Endothelial cell of umbilical vein (primary cell): ENCODE results near the gene CACNG4. TPM values are rescaled to one million over a fixed set of nuclear protein-coding genes. Genes with fewer than 3 reads are reported as not detected.

Source experiments
- BruUV-seq: library from RNA; stranded (reverse); fragments of 400-500 nt; replicated peaks from 2 replicates; lab custom pipeline; 2021; lab: Mats Ljungman, UMichigan
- CTCF ChIA-PET: fragments of 300-600, 350-600 bp; sonication (Branson Sonifier 250); formaldehyde crosslinking; loops from one replicate; lab custom pipeline; 2021; ENCODE audit warnings: antibody characterized with exemption, inconsistent platforms; lab: Charles Lee
- POLR2A ChIA-PET: fragments of 300-600, 350-600 bp; sonication (Branson Sonifier 250); formaldehyde crosslinking; loops from one replicate; lab custom pipeline; 2021; ENCODE audit warnings: antibody characterized with exemption, inconsistent platforms; lab: Charles Lee
- DNase-seq: peaks from one replicate; pipeline ENCODE4 v3.0.0-alpha.2; 2011; ENCODE audit warnings: low read depth, low spot score
- FAIRE-seq: peaks from 2 replicates; lab custom pipeline; 2011; peaks lifted over from hg19 to GRCh38; lab: Jason Lieb, UNC
- H2AFZ ChIP-seq: 2 replicates; pipeline ENCODE4 v1.6.0; 2012; ENCODE audit warnings: low read depth, low read length, control low read depth, inconsistent platforms
- H3K27ac ChIP-seq: 2 replicates; pipeline ENCODE4 v1.5.1; 2011; ENCODE audit warnings: low read depth, mild to moderate bottlenecking, control low read depth, low read length, moderate library complexity; ENCODE audit not compliant: insufficient read depth
- H3K27me3 ChIP-seq, 2 experiments: 2 replicates each; pipeline versions ENCODE4 v1.6.0 to v1.6.1; 2011; ENCODE audit warnings: low read length in 2 of 2, mixed read lengths in 1 of 2; ENCODE audit not compliant: control insufficient read depth in 2 of 2, insufficient read depth in 2 of 2
- H3K36me3 ChIP-seq, 2 experiments: 2 replicates in 1 of 2; 3 replicates in 1 of 2; pipeline ENCODE4 v1.5.1; 2011; ENCODE audit warnings: low read length in 2 of 2, mild to moderate bottlenecking in 1 of 2, moderate library complexity in 1 of 2; ENCODE audit not compliant: control insufficient read depth in 2 of 2, insufficient read depth in 2 of 2; ENCODE audit errors: extremely low read depth in 1 of 2
- H3K4me1 ChIP-seq: 3 replicates; pipeline ENCODE4 v1.5.1; 2011; ENCODE audit warnings: mild to moderate bottlenecking, low read length; ENCODE audit not compliant: control insufficient read depth, insufficient read depth; ENCODE audit errors: extremely low read depth
- H3K4me2 ChIP-seq: 2 replicates; pipeline ENCODE4 v1.6.1; 2011; ENCODE audit warnings: low read length, control low read depth, mixed read lengths; ENCODE audit not compliant: insufficient read depth
- H3K4me3 ChIP-seq, 3 experiments: fragments of 200-600 bp in 1 of 3; sonication (generic), shearing (Covaris generic) in 1 of 3; replicated peaks in 1 of 3; 2 replicates each; pipeline ENCODE4 v1.5.1; 2011 to 2016; ENCODE audit warnings: control low read depth in 3 of 3, low read length in 3 of 3, mild to moderate bottlenecking in 2 of 3, inconsistent platforms in 1 of 3, low read depth in 1 of 3, moderate library complexity in 1 of 3; ENCODE audit not compliant: insufficient read depth in 1 of 3
- H3K79me2 ChIP-seq: 2 replicates; pipeline ENCODE4 v1.6.0; 2012; ENCODE audit warnings: low read length, inconsistent platforms; ENCODE audit not compliant: control insufficient read depth, insufficient read depth
- H3K9ac ChIP-seq: replicated peaks from 2 replicates; pipeline ENCODE3; 2011; ENCODE audit warnings: low read length, control low read depth; ENCODE audit not compliant: insufficient read depth; ENCODE audit errors: extremely low read depth
- H3K9me1 ChIP-seq: replicated peaks from 3 replicates; pipeline ENCODE4 v1.6.0; 2011; ENCODE audit warnings: mild to moderate bottlenecking, low read length; ENCODE audit not compliant: control insufficient read depth, insufficient read depth; ENCODE audit errors: extremely low read depth
- H3K9me3 ChIP-seq: replicated peaks from 2 replicates; pipeline ENCODE4 v1.5.1; 2012; ENCODE audit warnings: low read length, inconsistent platforms; ENCODE audit not compliant: control insufficient read depth, insufficient read depth
- H4K20me1 ChIP-seq: replicated peaks from 2 replicates; pipeline ENCODE3; 2011; ENCODE audit warnings: mild to moderate bottlenecking, low read length; ENCODE audit not compliant: control insufficient read depth, insufficient read depth; ENCODE audit errors: extremely low read depth
- CTCF ChIP-seq, 2 donors: IDR thresholded peaks; 1 replicate in 1 of 2; 2 replicates in 1 of 2; pipeline ENCODE4 v1.5.1; 2011; ENCODE audit warnings: low read length in 2 of 2, mild to moderate bottlenecking in 2 of 2, moderate library complexity in 2 of 2, control low read depth in 1 of 2, inconsistent platforms in 1 of 2, low read depth in 1 of 2; ENCODE audit not compliant: insufficient read depth in 1 of 2; ENCODE audit errors: extremely low read depth in 1 of 2
- EZH2 ChIP-seq: IDR thresholded peaks from 2 replicates; pipeline ENCODE4 v1.6.1; 2012; ENCODE audit warnings: borderline replicate concordance, low read depth, mild to moderate bottlenecking, moderate library complexity, low read length, inconsistent platforms; ENCODE audit not compliant: severe bottlenecking
- FOS ChIP-seq: IDR thresholded peaks from 2 replicates; pipeline ENCODE4 v1.6.1; 2011; ENCODE audit warnings: mild to moderate bottlenecking, low read length, moderate library complexity, borderline replicate concordance; ENCODE audit not compliant: insufficient read depth
- GATA2 ChIP-seq: IDR thresholded peaks from 2 replicates; pipeline ENCODE4 v1.7.0; 2011; ENCODE audit warnings: low read depth, mild to moderate bottlenecking, moderate library complexity, mixed read lengths, low read length; ENCODE audit not compliant: insufficient read length, insufficient read depth
- JUN ChIP-seq: IDR thresholded peaks from 2 replicates; pipeline ENCODE4 v1.6.1; 2011; ENCODE audit warnings: borderline replicate concordance, low read depth; ENCODE audit not compliant: insufficient read length, insufficient read depth
- MYC ChIP-seq: IDR thresholded peaks from one replicate; pipeline ENCODE4 v1.6.1; 2011; ENCODE audit warnings: mild to moderate bottlenecking, low read depth, low read length
- POLR2A ChIP-seq: IDR thresholded peaks from 2 replicates; pipeline ENCODE4 v1.6.1; 2012; ENCODE audit warnings: low read depth, mild to moderate bottlenecking, control low read depth, low read length
- POLR2AphosphoS5 ChIP-seq: IDR thresholded peaks from 2 replicates; pipeline ENCODE4 v1.6.1; 2012; ENCODE audit warnings: low read depth, mild to moderate bottlenecking, control low read depth, low read length, moderate library complexity; ENCODE audit not compliant: insufficient read depth
- dilution Hi-C: fragments of 300-500 bp; cut with MboI; formaldehyde crosslinking; loops from one replicate; pipeline ENCODE4 v1.15.0; 2019; ENCODE audit warnings: low sequenced_read_pairs; ENCODE audit not compliant: extremely low pct_ligation_motif_present
- intact Hi-C: fragments of 100-400 bp; cut with micrococcal nuclease; formaldehyde crosslinking; loops from one replicate; pipeline ENCODE4 v1.10.0; 2022
- polyA plus RNA-seq, 4 experiments: library from polyadenylated mRNA; depleted of rRNA in 3 of 4; stranded (reverse) in 3 of 4; unstranded in 1 of 4; fragments of >200 nt; gene quantifications; 2 replicates each; pipeline versions ENCODE4 v1.2.1 to v1.2.3, GENCODE V29; 2011 to 2012; ENCODE audit warnings: missing spikeins in 1 of 4
- total RNA-seq: library from RNA; stranded (reverse); gene quantifications from 2 replicates; pipeline ENCODE4 v1.2.3, GENCODE V29; 2021
- TF ChIP-seq, protein P1 (sequence below): IDR thresholded peaks from 2 replicates; pipeline ENCODE4 v1.6.1; 2011; ENCODE audit not compliant: insufficient read depth, insufficient read length

The CACNG4 gene
- total and polyA plus RNA-seq, 2 donors (not counting 3 experiments of a cell fraction or from before 2014, with no cell fraction given), result not detected

DNA sequence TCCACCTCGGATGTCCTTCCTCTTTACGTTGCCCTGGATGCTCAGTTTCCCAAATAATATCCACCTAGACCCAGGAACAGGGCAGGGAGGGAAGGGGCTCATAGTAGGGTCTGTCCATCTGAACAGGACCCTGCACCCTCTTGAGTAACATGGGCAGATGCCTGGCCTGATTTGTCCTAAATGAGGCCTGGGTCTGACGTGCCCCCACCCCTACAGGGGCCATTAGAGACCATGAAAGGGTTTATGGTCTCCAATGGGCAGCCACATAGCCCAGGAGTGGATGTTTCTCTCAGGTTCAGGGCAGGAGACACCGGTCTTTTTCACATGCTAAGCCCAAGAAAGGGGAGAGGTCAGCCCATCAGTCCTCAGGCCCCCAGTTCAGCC, 86.6 kb downstream of the CACNG4 start:
- H3K9me3 ChIP-seq, result peaks cover 2% of the 10 kb centered on the region
- POLR2A ChIA-PET, result no interaction called here
- no peak overlapping the region for H3K9ac ChIP-seq
- FAIRE-seq (no peak), DNase-seq (no peak)
- no peak overlapping the region for H3K4me2 ChIP-seq
- no peaks in the 10 kb centered on the region for H3K4me1 ChIP-seq
- no peaks in the 10 kb centered on the region for H4K20me1 ChIP-seq
- dilution Hi-C loops, result no loop called here
- no peak overlapping the region for H3K27ac ChIP-seq
- H3K27me3 ChIP-seq, result no peaks in the 10 kb centered on the region
- TF ChIP-seq EZH2 (no peak), POLR2A (no peak), POLR2AphosphoS5 (no peak), CTCF (IDR thresholded peaks at IDR 0.05; ENCODE audit: extremely low read depth in 1 of 2, insufficient read depth in 1 of 2, low read depth in 1 of 2, low read length in 2 of 2) (no peak), FOS (no peak), JUN (no peak), MYC (no peak), GATA2 (no peak)
- TF ChIP-seq, protein P1, sequence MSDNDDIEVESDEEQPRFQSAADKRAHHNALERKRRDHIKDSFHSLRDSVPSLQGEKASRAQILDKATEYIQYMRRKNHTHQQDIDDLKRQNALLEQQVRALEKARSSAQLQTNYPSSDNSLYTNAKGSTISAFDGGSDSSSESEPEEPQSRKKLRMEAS, result no peak
- no peaks in the 10 kb centered on the region for H3K9me1 ChIP-seq
- intact Hi-C loops, result no loop called here
- no peak overlapping the region for H3K4me3 ChIP-seq
- H2AFZ ChIP-seq, result no peak overlapping the region
- H3K79me2 ChIP-seq, result no peaks in the 10 kb centered on the region
- no peaks in the 10 kb centered on the region for H3K36me3 ChIP-seq
- BruUV-seq, result no TSS peak
- CTCF ChIA-PET, result no interaction called here
